HG03103 (cell line): ENCODE results near the gene MYCBPAP.

ENCODE experiments used
- ATAC-seq: cut with Tn5 transposase; IDR thresholded peaks from one replicate; pipeline ENCODE4 v1.9.1; 2021; ENCODE audit warnings: low read depth; ENCODE audit not compliant: unreplicated experiment

MYCBPAP gene

DNA sequence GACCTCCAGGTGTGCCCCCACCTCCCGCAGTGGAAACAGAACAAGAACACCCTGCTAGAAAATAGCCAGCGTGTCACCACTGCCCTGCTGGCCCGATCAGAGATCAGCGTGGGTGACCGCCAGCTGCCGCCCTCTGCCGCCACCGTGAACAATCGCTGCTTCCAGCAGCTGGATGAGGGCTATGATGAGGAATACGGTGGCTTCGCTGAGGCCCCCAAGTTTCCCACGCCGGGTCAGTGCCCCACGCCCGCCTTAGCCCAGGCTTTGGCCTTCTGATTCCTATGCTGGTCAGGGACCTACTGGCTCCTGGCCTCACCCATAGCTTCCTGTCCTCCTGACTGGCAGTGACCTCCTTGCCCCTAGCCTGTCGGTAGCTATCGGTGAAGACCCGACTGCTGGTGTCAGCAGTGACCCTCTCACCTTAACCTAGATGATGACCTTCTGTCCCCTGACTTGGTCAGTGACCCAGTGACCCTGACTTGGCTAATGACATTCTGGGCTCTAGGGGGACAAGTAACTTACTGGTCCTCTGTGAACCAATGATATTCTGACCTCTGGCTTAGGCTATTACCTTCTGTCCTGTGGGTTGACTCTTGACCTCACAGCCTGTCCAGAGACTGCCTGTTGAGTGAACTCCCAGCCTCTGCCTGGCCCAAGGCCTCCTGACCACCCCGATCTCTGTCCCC lies 41.2 kb downstream of the MYCBPAP start:
- no peak for ATAC-seq

DNA sequence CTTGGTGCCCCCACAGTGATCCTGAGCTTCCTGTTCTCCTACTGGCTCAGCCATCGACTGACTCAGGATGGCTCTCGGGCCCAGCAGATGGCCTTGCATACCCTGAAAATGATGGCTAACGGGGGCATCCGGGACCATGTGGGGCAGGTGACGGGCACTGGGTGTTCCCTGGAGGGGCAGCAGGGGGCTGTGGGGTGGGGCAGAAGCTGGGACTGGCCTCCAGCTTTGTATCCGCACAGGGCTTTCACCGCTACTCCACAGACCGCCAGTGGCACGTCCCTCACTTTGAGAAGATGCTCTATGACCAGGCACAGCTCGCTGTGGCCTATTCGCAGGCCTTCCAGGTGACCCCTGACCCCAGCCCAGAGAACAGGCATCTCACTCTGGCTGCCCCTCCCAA lies 41.7 kb downstream of the MYCBPAP start:
- ATAC-seq = no peak

DNA sequence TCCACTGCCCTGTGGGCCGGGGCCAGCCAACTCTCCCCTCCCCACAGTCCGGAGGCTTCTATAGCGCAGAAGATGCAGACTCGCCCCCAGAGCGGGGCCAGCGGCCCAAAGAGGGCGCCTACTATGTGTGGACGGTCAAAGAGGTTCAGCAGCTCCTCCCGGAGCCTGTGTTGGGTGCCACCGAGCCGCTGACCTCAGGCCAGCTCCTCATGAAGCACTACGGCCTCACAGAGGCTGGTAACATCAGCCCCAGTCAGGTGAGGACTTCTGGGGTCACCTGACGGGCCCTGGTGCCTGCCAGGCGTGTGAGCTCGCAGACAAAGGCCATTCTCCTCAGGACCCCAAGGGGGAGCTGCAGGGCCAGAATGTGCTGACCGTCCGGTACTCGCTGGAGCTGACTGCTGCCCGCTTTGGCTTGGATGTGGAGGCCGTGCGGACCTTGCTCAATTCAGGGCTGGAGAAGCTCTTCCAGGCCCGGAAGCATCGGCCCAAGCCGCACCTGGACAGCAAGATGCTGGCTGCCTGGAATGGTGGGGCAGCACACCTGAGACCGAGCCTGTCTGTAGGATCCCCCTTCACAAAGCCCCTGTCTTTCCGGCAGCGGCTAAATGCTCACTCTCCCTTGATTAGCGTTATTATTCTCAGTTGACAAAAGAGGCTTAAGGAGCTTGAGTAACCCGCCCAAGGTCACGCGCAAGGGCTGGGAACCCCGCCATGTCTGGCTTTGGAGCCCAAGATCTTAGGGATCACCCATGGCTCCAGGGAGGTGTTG lies 42.6 kb downstream of the MYCBPAP start:
- ATAC-seq = no peak

DNA sequence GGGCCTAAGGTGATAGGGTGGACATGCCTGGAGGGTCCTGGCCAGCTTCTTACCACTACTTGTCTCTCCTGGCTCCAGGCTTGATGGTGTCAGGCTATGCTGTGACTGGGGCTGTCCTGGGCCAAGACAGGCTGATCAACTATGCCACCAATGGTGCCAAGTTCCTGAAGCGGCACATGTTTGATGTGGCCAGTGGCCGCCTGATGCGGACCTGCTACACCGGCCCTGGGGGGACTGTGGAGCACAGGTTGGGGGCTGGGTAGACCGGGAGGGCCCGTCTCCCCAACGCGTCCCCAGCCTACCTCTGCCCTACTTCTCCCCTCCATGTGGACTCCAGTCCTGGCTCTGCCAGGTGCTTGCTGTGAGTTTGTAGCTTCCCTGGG lies 43.2 kb downstream of the MYCBPAP start:
- no peak for ATAC-seq

DNA sequence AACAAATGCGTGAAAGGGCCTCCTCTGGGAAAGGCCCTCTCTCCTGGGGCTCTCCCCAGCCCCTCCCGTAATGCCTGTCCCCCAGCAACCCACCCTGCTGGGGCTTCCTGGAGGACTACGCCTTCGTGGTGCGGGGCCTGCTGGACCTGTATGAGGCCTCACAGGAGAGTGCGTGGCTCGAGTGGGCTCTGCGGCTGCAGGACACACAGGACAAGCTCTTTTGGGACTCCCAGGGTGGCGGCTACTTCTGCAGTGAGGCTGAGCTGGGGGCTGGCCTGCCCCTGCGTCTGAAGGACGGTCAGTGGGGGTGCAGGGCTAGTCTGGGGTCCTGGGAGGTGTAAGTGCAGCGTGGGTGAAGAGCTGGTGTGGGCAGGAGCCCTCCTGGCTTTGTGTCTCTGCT lies 43.6 kb downstream of the MYCBPAP start:
- ATAC-seq = no peak

DNA sequence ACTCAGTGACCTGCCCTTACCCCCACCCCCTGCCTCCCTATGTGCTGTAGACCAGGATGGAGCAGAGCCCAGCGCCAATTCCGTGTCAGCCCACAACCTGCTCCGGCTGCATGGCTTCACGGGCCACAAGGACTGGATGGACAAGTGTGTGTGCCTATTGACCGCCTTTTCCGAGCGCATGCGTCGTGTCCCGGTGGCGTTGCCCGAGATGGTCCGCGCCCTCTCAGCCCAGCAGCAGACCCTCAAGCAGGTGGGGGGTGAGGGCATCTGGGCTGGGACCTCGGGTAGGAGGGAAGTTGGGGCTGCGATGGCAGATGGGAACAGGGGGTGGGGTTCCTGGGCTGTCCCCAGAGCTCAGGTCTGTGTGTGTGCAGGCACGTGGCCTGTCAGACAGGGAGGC lies 46.0 kb downstream of the MYCBPAP start:
- no peak for ATAC-seq

DNA sequence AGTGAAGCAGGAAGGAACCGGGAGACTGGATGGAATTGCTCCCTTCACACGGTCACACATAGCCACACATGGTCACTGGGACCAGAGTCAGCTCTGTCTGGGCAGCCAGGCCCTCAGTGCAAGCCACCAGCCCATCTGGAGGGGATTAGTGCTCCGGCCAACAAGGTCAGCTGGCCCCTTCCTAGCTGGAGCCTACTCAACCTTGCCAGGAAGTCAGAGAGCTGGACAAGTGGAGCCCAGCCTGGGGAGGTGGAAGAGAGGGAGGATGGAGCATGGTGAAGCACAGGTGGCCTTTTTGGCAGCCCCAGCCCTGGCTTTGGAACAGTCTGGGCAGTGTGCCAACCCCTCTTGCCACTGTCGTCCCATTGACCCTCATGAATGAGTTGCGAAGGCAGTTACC lies 48.6 kb downstream of the MYCBPAP start:
- no peak for ATAC-seq

DNA sequence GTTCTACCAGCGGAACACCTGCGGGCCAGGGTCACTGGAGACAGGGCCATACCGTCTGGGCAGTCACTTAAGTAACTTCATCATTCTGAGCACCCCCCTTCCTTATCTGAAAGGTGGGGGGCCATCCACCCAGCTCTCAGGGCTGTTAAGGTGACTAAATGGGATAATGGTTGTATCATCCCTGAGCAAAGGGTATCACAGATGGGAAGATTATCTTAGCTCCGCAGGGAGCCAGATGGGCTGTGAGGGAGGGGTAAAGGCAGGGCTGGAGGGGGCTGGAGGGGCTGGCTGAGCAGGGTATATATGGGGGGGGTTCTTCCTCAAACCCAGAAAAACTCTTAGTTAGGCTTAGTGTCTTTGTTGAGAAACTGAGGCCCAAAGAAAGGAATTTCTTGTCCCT lies 49.4 kb downstream of the MYCBPAP start:
- ATAC-seq = no peak

DNA sequence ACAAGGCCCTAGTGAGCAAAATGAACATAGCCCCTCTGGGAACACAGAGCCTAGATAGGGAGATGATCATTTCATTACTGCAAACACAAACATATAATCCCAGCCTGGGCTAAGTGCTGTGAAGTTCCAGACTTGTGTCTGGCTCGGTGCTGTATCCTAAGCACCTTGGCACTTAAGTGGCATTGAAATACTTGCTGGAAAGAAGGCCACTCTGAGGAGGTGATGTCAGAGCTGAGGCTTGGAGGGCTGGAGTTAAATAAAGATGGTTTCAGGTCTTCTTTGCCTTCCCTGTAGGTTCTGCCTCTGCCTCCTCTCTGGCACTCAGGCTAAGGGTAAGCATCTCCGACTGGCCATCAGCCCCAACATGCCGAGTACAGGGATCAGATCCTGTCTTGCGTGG lies 49.9 kb downstream of the MYCBPAP start:
- no peak for ATAC-seq

DNA sequence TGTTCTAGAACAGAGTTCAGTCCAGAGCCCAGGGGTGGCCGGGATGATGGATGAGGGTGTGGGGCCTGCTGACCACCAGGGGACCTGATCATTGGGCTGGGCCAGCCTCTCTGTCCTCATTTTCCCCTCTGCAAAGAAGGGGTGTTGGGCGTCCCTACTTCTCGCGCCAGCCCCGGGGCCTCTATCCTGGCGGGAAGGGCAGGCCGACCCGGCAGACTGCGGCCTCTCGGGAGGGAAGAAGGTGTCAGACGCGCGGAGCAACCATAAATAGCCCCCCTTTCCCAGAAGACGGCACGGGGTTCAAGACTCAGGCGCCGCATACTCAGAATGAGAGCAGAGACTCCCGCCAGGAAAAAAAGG lies 50.3 kb downstream of the MYCBPAP start:
- ATAC-seq = no peak

DNA sequence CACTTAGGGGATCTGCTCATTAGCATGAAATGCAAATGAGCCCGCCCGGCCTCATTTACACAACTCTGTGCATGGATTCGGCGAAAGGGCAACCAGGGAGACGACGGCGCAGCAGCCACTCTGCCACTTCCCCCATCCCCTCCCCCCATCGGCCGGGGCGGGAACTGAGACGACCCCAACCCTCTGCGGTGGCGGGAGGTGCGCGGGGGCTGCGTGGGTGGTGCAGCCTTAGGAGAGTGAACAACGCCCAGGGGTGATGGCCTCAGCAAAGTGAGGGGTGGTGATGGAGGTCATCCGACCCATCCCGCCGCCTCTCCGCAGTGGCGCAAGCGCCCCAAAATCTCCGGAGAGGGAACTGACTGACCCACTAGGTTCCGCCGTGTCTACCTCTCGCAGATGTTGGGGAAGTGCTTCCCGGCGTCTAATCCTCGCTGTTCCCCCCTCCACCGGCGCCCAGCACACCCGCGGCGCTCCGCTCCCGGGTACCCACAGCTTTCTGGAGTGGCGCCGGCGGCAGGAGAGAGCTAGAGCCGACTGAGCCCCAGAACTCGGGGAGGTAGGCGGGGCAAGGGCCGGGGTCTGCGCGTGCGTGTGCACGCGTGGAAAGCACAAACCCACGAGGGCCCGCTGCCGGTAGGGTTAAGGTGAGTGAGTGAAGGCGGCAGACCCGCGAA lies 50.8 kb downstream of the MYCBPAP start:
- ATAC-seq = no peak

DNA sequence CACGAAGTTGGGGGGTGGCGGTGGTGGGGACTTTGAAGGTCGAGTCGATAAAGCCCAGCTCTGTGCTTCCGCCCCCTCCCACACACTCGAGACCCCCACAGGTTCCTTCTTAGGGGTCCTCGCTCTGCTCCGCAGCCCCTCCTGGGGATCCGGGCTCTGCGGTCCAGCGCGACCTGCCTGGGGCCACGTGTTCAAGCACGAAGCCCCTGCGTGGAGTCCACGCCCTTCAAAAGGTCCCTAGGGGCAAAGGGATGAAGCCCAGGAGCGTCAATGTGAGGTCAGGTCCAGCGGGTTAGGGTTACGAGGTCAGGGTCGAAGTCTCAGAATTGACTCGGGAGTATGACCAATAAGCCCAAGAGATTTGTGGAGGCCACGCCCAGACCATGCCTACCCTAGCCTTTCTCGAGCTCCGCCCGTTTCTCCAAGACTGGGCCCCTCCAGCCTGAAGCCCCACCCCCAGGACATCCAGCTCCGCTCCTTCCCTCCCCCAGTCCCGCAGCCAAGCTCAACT lies 51.5 kb downstream of the MYCBPAP start:
- no peak for ATAC-seq

DNA sequence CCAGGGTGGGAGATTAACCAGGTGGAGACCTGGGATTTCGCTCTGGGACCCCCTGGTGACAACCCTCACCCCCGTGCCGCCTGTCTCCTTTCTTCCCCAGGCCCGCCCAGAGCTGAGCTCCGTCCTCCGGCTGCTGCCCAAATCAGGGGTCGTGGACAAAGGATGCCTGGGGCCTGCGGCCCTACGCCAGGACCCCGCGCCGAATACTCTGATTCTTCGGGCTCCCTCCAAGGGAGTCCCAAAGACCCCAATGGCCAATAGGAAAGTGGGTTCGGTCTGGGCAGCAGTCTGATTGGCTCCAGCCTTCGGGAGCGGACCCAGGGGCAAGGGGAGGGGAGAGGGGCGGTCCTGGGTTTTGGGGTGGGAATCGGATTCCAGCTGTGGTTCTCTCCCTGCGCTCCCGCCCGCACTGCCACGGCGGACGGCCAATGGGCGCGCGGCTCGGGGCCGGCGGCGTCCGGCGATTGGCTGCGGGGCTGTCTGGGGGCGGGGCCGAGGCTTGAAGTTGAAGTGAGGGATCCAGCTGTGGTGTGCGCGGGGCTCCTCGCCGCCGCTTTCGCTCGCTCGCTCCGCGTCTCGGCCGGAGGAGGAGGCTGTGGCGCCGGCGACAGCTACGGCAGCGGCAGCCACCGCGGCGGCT lies 52.1 kb downstream of the MYCBPAP start, which contains the start of gene CACNA1G:
Gene CACNA1G, plus strand, starts transcription at position 531 of the 640 bp plus-strand sequence. CDS start 745 bp downstream, outside the sequence.
- ATAC-seq = peak; percentile 79

DNA sequence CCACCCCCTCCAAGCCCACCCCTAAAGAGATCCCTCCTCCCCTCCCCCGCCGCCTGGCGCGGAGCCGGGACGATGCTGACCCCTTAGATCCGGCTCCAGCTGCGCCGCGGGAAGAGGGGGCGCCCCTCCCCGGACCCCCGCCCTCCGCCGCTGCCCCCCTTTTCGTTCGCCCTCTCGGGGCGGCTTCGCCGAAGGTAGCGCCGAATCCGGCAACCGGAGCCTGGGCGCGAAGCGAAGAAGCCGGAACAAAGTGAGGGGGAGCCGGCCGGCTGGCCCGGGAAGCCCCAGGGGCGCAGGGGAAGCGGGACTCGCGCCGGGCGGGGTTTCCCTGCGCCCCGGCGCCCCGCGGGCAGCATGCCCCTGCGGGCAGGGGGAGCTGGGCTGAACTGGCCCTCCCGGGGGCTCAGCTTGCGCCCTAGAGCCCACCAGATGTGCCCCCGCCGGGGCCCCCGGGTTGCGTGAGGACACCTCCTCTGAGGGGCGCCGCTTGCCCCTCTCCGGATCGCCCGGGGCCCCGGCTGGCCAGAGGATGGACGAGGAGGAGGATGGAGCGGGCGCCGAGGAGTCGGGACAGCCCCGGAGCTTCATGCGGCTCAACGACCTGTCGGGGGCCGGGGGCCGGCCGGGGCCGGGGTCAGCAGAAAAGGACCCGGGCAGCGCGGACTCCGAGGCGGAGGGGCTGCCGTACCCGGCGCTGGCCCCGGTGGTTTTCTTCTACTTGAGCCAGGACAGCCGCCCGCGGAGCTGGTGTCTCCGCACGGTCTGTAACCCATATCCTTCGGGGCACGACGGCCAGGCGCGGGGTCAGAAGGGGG lies 52.9 kb downstream of the MYCBPAP start:
- ATAC-seq = no peak

DNA sequence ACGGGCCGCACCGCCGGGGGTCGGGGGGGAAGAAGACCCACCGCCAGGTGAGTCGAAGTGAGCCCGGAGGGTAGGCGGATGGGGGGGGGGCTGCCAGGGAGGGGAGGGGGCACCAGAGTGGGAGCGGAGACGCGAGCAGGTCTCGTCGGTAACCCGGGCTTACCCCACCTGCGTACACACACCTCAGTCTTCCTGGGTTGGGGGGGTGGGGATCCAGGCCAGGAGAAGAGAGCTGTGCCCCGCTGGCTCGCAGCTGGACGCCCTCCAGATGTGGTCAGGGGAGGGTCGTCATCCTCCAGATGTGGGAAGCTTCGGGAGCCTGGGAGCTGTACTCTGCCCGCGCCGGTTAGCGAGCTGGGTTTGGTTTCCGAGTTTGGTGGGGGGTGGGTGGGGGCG lies 53.5 kb downstream of the MYCBPAP start:
- ATAC-seq = no peak

DNA sequence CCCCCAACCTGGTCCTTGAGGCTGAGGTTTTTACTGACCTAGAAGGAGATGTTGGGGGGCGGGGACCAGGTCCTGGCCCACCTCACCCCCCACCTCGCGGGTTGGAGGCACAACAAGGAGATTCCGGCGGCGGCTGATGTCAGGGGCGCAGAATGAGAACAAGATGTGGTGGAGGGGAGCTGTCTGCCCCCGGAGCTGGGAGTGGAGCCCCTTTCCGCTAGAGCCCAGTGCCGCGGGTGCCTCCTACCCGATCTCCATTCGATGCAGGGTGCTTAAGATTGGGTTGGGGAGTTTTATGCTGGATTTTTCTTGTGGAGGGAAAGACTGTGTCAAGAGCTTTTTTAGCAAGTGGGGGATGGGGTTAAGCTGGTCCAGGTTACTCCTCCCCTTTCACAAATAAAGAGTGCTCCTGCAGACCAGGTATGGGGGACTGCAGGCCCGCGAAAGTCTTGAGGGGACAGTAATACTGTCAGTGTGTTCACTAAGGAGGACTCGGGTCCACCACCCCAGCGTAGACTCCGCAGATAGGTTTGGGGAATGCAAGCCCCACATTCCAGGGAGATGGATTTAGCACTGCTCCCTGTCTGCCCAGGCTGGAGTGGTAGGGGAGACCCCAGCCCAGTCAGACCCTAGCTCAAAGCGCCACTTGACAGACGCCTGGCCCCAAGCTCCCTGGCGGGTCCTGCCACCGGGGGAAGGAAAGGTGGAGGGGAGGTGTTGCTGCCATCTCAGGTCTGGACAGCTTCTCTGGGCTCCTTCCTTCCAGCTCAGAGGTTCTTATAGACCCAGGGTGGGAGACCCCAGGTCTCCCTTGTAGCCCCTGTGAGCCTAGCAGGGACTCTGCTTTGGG lies 54.2 kb downstream of the MYCBPAP start:
- ATAC-seq = no peak

DNA sequence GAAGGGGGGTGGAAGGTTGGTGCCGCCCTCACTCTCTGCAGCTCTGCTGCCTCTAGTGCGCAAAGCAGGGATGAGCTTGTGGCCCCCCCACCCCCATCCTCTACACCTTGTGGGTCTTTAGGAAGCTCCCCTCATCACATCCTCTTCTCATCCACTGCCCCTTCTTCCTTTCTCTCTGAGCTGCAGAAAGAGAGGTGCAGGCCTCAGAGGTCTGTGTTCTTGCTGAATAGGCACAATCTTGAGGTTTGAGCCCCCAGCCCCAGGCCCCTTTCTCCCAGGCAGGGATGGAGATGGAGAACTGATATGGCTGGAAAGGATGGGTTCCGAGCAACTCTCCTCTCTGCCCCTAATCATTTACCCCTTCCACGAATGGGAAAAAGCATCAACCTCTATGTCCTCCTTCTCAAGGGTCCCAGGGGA lies 54.9 kb downstream of the MYCBPAP start:
- ATAC-seq = no peak

DNA sequence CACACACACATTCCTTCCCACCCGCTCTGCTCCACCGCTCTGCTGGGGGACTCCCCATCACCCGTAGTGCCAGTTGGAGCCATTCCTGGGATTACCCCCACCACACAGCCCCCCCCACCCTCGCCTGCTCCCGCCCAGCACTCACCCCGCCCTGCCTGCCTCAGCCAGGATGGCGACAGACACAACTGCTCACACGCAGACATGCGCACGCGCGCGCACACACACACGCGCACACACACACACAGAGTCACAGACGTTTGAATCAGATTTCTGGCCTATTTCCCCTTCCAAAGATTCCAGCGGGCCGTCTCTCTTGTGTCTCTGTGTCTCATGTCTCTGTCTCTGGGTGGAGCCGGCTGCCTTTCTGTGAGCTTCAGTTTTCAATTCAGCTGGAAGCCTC lies 56.7 kb downstream of the MYCBPAP start:
- ATAC-seq = no peak
